AG08396 (cell line): Measurements from ENCODE around the gene LRIT3.

Experiments
- DNase-seq: peaks from one replicate; pipeline ENCODE4 v3.0.0; 2012; ENCODE audit warnings: low spot score, mixed read lengths

LRIT3 gene

DNA sequence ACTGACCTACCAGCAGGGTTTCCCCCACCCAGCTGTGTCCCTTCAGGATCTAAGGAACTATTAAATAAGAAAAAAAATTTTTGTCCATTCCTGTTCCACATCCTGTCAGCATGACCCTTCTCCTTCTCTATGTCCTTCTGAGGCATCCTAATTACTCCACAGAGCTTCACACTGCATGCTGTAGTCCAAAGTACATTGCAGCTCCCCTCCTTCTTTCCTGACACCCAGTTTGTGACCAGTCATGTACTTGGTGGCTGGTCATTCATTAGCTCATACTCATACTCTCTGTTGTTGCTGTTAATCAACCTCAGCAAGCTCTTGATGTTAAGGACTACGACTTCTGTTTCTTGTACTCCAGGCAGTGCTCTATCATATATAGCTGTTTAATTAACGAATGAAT, 62.3 kb downstream of the LRIT3 start:
- no peak for DNase-seq

DNA sequence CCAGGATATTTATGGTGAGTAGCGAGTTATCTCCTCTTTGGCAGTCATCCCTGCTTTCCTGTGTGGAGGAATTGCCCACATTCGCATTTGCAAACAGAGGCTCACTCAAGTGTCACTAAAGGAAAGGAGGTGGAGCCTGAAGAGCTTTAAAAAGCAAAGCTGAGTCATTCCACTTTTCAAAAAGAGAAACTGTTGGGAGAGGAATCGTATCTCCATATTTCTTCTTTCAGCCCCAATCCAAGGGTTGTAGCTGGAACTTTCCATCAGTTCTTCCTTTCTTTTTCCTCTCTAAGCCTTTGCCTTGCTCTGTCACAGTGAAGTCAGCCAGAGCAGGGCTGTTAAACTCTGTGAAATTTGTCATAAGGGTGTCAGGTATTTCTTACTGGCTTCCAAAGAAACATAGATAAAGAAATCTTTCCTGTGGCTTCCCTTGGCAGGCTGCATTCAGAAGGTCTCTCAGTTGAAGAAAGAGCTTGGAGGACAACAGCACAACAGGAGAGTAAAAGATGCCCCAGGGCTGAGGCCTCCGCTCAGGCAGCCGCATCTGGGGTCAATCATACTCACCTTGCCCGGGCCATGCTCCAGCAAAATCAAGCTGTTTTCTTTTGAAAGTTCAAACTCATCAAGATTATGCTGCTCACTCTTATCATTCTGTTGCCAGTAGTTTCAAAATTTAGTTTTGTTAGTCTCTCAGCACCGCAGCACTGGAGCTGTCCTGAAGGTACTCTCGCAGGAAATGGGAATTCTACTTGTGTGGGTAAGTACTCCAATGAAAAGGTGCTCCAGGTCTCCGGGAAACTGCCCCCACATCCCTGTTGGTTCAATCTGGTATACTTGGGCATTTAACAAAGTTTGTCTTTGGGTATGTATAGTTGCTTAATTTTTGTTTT, 65.0 kb downstream of the LRIT3 start, which contains the start of gene EGF:
Gene EGF, plus strand, starts transcription at position 178 of the 890 bp plus-strand sequence. Its CDS starts 453 bp downstream, at position 631.
- peak; percentile 15 for DNase-seq

DNA sequence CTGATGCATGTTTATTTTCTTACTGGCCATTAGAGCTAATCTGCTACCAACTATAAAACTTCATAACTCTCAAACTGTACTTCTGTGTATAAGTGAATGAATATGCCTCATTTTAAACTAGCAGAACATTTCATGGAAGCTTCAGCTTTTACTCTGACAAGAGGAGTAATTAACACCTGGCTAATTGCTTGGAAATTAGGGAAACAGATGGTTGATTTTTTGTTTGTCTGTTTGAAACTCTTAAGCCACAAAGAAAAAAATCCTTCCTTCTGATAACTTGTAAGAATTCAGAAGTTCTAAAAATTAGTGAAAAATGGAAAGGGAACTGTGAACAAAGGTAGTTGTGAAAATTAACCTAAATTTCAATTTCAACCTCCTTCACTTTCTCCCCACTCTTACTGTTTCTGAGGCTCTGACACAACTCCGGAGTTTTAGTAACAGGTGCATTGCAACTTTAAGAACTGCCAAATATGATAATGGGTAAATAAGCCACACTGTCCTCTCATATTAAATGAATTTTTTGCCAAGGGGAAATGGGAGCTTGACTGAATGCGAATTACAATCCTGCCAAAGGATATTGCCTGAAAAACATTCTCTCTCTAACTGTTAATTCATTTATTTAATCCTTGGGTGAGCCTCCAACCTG, 65.8 kb downstream of the LRIT3 start:
- no peak for DNase-seq

DNA sequence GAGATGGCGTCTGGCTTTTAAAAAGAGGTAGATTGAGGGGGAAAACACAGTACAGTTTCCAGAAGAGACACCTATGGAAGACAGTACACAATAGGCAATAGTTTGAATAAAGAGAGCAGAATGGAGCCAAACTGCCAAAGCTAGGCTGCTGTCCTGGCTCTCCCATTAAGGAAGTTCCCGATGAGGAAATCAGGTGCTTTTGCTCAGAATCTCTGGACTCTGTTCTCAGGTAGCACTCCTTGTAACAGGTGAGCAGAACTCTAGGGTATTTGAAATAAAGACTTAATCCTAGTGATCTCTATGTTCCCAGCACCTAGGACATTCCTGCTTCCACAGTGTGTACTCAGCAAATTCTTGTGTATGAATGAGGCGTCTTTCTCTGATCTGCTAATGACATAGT, 66.4 kb downstream of the LRIT3 start:
- DNase-seq: no peak

DNA sequence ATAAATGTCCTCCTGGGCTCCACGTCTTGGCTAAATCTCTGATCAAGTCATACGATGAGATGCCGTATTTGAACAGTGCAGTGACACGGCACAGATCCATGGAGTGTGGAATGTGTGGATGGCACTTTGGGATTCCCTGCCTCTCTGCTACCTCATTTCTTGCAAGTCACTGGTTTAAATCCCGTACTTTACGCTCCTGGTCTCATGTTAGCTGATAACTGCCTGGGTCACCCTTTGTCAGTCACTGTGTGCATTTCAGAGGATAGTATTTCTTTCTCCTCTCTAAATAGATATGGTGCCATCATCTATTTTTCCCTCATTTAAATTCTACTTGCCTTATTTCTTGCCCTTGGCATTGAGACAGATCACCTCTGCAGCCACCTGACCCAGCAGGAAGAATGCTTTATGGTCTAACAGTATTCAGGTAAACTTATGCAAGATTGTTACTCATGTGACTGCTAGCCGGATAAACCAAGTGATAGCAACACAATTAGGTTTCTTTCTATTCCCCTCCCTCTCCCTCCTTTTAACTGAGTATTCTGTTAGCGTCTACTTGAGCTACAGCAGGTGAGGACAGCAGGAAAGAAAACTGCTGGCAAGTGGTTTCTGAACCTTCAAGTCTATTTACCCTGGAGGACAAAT, 67.6 kb downstream of the LRIT3 start:
- no peak for DNase-seq

DNA sequence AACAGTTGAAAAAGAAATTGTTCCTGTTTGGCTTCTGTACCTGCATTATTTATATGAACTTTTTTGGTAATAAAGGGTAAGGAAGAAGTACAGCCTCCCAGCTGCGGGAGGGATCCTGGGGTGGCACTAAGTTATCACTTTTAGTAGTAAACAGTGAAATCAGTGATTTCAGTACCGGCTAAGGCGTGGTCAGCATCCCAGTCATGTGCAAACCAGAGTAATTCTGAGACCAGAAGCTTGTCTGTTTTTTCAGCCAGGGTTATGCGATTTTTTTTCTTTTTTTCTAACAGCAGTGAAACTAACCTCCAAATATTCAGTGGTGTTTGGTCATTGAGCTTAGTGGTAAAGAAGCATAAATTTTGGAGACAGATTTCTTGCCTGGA, 68.1 kb downstream of the LRIT3 start:
- DNase-seq: no peak

DNA sequence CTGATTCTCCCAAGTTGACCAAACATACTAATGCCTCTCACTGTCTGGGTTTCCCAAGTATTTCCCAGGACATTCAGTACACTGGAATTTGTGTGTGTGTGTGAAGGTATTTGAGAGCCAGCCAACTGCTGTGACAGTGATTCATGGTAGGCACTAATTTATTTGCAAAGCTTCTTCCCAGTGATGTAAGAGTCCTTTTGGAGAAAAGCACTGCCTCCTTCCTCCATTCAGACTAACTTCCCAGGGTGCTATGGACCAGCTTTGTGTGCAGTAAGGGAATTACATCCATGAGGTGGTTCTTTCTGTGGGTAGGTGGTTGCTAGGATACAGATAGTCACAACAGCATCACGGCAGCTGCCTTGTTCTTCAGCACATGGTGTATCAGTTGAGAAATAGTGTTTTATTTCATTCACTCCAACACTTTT, 73.5 kb downstream of the LRIT3 start:
- DNase-seq: peak; percentile 20
